Measurements from ENCODE around the gene SH3RF3.

The SH3RF3 gene

DNA sequence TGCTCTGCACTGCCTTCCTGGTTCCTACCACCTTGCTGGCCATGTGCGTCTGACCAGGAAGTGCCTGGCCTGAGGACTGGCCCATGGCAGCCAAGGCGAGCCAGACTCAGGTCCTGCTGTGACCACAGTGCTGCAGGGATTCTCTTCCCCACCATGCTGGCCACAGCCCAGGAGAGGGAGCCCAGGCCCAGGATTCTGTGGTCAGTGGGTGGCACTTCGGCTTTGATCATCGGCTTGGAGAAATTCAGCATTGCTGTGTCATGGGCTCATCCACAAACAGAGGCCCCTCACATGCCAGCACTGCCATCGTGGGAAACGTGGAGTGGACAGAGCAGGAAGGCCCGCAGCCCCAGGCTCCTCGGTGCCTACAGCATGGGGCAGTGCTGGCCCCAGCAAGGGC, 273.2 kb downstream of the SH3RF3 start:
- no peak for DNase-seq (ENCODE audit: extremely low read depth, insufficient read length)

GRCh38 chr2:109402980-109403840, 274.2 kb downstream of the SH3RF3 start:
- no peaks in the 10 kb centered on the region; the same call in none of the 2 replicates for H3K27me3 ChIP-seq (replicated peaks; ENCODE audit: control insufficient read depth, insufficient read depth, low read length)
- no peak overlapping the region for H3K4me3 ChIP-seq (replicated peaks; ENCODE audit: low read depth, low read length)
- no peak for DNase-seq (ENCODE audit: extremely low read depth, insufficient read length)
- TF ChIP-seq, protein P1, sequence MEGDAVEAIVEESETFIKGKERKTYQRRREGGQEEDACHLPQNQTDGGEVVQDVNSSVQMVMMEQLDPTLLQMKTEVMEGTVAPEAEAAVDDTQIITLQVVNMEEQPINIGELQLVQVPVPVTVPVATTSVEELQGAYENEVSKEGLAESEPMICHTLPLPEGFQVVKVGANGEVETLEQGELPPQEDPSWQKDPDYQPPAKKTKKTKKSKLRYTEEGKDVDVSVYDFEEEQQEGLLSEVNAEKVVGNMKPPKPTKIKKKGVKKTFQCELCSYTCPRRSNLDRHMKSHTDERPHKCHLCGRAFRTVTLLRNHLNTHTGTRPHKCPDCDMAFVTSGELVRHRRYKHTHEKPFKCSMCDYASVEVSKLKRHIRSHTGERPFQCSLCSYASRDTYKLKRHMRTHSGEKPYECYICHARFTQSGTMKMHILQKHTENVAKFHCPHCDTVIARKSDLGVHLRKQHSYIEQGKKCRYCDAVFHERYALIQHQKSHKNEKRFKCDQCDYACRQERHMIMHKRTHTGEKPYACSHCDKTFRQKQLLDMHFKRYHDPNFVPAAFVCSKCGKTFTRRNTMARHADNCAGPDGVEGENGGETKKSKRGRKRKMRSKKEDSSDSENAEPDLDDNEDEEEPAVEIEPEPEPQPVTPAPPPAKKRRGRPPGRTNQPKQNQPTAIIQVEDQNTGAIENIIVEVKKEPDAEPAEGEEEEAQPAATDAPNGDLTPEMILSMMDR (IDR thresholded peaks at IDR 0.05; ENCODE audit: insufficient read depth, low read length, poor library complexity, severe bottlenecking) = no peak
- H3K36me3 ChIP-seq (ENCODE audit: control insufficient read depth, insufficient read depth, low read length) = no peaks in the 10 kb centered on the region

More for the DNA sequence above, 273.2 kb downstream of the SH3RF3 start:
- TF ChIP-seq, protein P1 (IDR thresholded peaks at IDR 0.05; ENCODE audit: insufficient read depth, low read length, poor library complexity, severe bottlenecking) = no peak
- Histone ChIP-seq H3K27me3 (replicated peaks; ENCODE audit: control insufficient read depth, insufficient read depth, low read length) (no peaks in the 10 kb centered on the region; the same call in 1 of the 2 replicates), H3K36me3 (ENCODE audit: control insufficient read depth, insufficient read depth, low read length) (no peaks in the 10 kb centered on the region), H3K4me3 (replicated peaks; ENCODE audit: low read depth, low read length) (no peak overlapping the region)

DNA sequence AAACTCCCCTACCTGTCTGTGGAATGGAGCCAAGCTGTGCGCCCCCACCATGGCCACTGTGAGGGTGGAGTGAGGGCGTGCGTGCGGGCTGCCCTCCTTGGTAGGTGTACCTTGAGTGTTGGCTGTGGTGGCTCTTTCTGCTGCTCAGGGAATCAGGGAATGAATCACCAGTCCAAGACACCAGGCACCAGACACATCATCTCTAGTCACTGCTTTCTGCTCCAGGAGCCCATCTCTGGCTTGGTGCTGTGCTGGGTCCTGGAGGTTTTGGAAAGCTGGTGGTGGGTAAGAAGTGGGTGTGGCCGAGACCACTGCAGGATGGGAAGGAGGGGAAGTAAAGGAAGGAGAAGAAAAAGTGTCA, 274.8 kb downstream of the SH3RF3 start:
- no peak overlapping the region for H3K4me3 ChIP-seq (replicated peaks; ENCODE audit: low read depth, low read length)
- no peak for DNase-seq (ENCODE audit: extremely low read depth, insufficient read length)
- H3K27me3 ChIP-seq (replicated peaks; ENCODE audit: control insufficient read depth, insufficient read depth, low read length) = no peaks in the 10 kb centered on the region; the same call in none of the 2 replicates
- H3K36me3 ChIP-seq (ENCODE audit: control insufficient read depth, insufficient read depth, low read length) = no peaks in the 10 kb centered on the region
- TF ChIP-seq, protein P1 (IDR thresholded peaks at IDR 0.05; ENCODE audit: insufficient read depth, low read length, poor library complexity, severe bottlenecking) = no peak

- Histone ChIP-seq H3K4me3 (replicated peaks; ENCODE audit: low read depth, low read length) (no peak overlapping the region), H3K36me3 (ENCODE audit: control insufficient read depth, insufficient read depth, low read length) (no peaks in the 10 kb centered on the region), H3K27me3 (replicated peaks; ENCODE audit: control insufficient read depth, insufficient read depth, low read length) (no peaks in the 10 kb centered on the region; the same call in none of the 2 replicates)
- TF ChIP-seq, protein P1 (IDR thresholded peaks at IDR 0.05; ENCODE audit: insufficient read depth, low read length, poor library complexity, severe bottlenecking) = no peak
- DNase-seq (ENCODE audit: extremely low read depth, insufficient read length) = no peak
Observed at GRCh38 chr2:109404681-109405080, 275.7 kb downstream of the SH3RF3 start.

- DNase-seq (ENCODE audit: extremely low read depth, insufficient read length) = no peak
- no peaks in the 10 kb centered on the region; the same call in none of the 2 replicates for H3K27me3 ChIP-seq (replicated peaks; ENCODE audit: control insufficient read depth, insufficient read depth, low read length)
- no peak overlapping the region for H3K4me3 ChIP-seq (replicated peaks; ENCODE audit: low read depth, low read length)
- TF ChIP-seq, protein P1 (IDR thresholded peaks at IDR 0.05; ENCODE audit: insufficient read depth, low read length, poor library complexity, severe bottlenecking) = no peak
- no peaks in the 10 kb centered on the region for H3K36me3 ChIP-seq (ENCODE audit: control insufficient read depth, insufficient read depth, low read length)
Observed at GRCh38 chr2:109405873-109406272, 276.9 kb downstream of the SH3RF3 start.
